Upper lobe of left lung (tissue), 4 donors: ENCODE results near the gene PALS2.

Experiments used
- EP300 ChIP-seq, 4 donors: sonication (generic); formaldehyde crosslinking; IDR thresholded peaks; one replicate each; pipeline ENCODE4 v1.5.1; 2017; ENCODE audit warnings: antibody characterized with exemption in 4 of 4, control low read depth in 2 of 4
- POLR2A ChIP-seq, 4 donors: fragments of 450-650 bp; IDR thresholded peaks; one replicate each; pipeline ENCODE4 v1.5.1; 2016 to 2017; ENCODE audit warnings: antibody characterized with exemption in 4 of 4, mild to moderate bottlenecking in 2 of 4
- TF ChIP-seq, protein P1 (sequence below), 6 experiments: fragments of 450-650 bp in 4 of 6; fragments of 200-600 bp in 2 of 6; sonication (generic) in 2 of 6; IDR thresholded peaks; one replicate each; pipeline ENCODE4 v1.5.1; 2016 to 2019; ENCODE audit warnings: antibody characterized with exemption in 6 of 6

DNA sequence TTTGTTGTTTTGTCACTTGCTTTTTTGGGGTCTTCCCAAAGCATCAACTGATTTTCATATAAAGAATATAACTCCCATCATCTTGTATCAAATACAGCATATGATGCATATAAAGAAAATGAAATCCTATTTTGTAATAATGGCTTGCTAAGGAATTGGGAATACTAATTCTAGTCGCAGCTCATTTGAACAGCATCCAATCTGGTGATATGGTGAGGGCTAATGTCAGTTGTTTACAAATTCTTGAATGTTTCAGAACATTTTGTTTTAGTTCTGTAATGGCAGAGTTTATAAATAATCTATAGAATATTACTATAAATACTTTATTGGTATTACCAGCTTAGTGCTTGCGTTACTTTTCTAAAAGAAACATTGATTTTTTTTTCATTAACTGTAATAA lies 8.9 kb downstream of the PALS2 start:
- TF ChIP-seq, protein P1, sequence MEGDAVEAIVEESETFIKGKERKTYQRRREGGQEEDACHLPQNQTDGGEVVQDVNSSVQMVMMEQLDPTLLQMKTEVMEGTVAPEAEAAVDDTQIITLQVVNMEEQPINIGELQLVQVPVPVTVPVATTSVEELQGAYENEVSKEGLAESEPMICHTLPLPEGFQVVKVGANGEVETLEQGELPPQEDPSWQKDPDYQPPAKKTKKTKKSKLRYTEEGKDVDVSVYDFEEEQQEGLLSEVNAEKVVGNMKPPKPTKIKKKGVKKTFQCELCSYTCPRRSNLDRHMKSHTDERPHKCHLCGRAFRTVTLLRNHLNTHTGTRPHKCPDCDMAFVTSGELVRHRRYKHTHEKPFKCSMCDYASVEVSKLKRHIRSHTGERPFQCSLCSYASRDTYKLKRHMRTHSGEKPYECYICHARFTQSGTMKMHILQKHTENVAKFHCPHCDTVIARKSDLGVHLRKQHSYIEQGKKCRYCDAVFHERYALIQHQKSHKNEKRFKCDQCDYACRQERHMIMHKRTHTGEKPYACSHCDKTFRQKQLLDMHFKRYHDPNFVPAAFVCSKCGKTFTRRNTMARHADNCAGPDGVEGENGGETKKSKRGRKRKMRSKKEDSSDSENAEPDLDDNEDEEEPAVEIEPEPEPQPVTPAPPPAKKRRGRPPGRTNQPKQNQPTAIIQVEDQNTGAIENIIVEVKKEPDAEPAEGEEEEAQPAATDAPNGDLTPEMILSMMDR (IDR thresholded peaks at IDR 0.05): no peak
- TF ChIP-seq POLR2A (IDR thresholded peaks at IDR 0.05) (no peak), EP300 (IDR thresholded peaks at IDR 0.05) (no peak)
